Measurements from ENCODE around the gene ATP2C2.
"Not testable (repeated sequence)": the region's sequence is repeated elsewhere in the genome, so short reads cannot be mapped to it uniquely, and the experiment has no call there.

GRCh38 chr16:84343800-84344199, 24.5 kb upstream of the ATP2C2 start:
- TF ChIP-seq CTCF (conservative IDR thresholded peaks at IDR 0.05; ENCODE audit: low read depth, low read length); EZH2 (IDR thresholded peaks at IDR 0.05; ENCODE audit: borderline replicate concordance, low read depth, low read length, poor library complexity, severe bottlenecking): not testable (repeated sequence)
